Right lobe of liver (tissue), 6 donors: ENCODE measurements around the gene MACF1. TPM values are rescaled to one million over a fixed set of nuclear protein-coding genes. Genes with fewer than 3 reads are reported as not detected.
A peak's percentile ranks its signal among the peaks of the same experiment; 100 is the strongest.

Experiments used
- ATAC-seq, 4 donors: fragments of 200-7000 bp; cut with Tn5 transposase; one replicate each; pipeline ENCODE4 v1.9.1; 2020; ENCODE audit warnings: mild to moderate bottlenecking in 4 of 4, moderate library complexity in 4 of 4
- DNase-seq, 3 donors: peaks; one replicate each; pipeline ENCODE4 v3.0.0-alpha.2; 2020
- H3K27ac ChIP-seq, 3 donors: fragments of 200-600 bp; one replicate each; pipeline ENCODE4 v1.8.0; 2022
- H3K27me3 ChIP-seq, 2 donors: fragments of 200-600 bp; one replicate each; pipeline ENCODE4 v1.8.0; 2022
- H3K36me3 ChIP-seq, 4 donors: fragments of 200-600 bp; sonication (generic) in 1 of 4; one replicate each; pipeline versions ENCODE4 v1.5.1 to v1.8.0; 2017 to 2022; ENCODE audit warnings: control low read depth in 1 of 4
- H3K4me1 ChIP-seq, 4 donors: fragments of 200-600 bp; sonication (generic) in 1 of 4; one replicate each; pipeline versions ENCODE4 v1.5.1 to v1.8.0; 2017 to 2022; ENCODE audit warnings: control low read depth in 1 of 4
- H3K4me3 ChIP-seq, 3 donors: fragments of 200-600 bp; one replicate each; pipeline ENCODE4 v1.8.0; 2022
- H3K9me3 ChIP-seq, 4 donors: fragments of 200-600 bp; sonication (generic) in 1 of 4; one replicate each; pipeline versions ENCODE4 v1.5.1 to v1.8.0; 2017 to 2022; ENCODE audit warnings: control low read depth in 1 of 4
- POLR2A ChIP-seq: fragments of 450-650 bp; IDR thresholded peaks from one replicate; pipeline ENCODE4 v1.6.1; 2017; ENCODE audit warnings: antibody characterized with exemption, mild to moderate bottlenecking
- WGBS: methylation state at CpG from one replicate; pipeline ENCODE4 v1.1.6; 2018; ENCODE audit warnings: low coverage, low lambda C conversion rate; ENCODE audit not compliant: insufficient coverage; ENCODE audit errors: missing lambda C conversion rate; 5-methylcytosine and 5-hydroxymethylcytosine counted together
- intact Hi-C, 2 donors: fragments of 100-400 bp; cut with DNase I; formaldehyde crosslinking; loops; one replicate each; pipeline versions ENCODE4 v1.11.2 to v1.14.1; 2022
- total RNA-seq, 6 experiments: library from RNA; depleted of rRNA in 2 of 6; stranded (reverse); fragments of >200 nt in 2 of 6; fragmentation: NEBNext Ultra II Directional in 3 of 6; extraction: Animal tissue kit (Norgen Biotek cat#: 25700) in 3 of 6; gene quantifications; one replicate each; pipeline versions ENCODE4 v1.1.0 to v1.2.4, GENCODE V29; 2016 to 2023
- TF ChIP-seq, protein P1 (sequence below), 4 donors: fragments of 200-600 bp in 3 of 4; fragments of 450-650 bp in 1 of 4; IDR thresholded peaks; one replicate each; pipeline versions ENCODE4 v1.5.1 to v1.8.0; 2016 to 2022; ENCODE audit warnings: antibody characterized with exemption in 4 of 4, mild to moderate bottlenecking in 2 of 4
- donor health status: DM: no; HTN: yes; CAD: no.
- donor health status: DM: no; HTN: no; CAD: no.
- donor health status: DM: no; HTN: no; CAD: no.
- donor health status: DM: no; HTN: yes; CAD: no.
- donor health status: DM: no; HTN: yes; CAD: no.

The MACF1 gene
- total RNA-seq, 6 experiments from 2014 or later = 78.4 to 141 (median 100) TPM

DNA sequence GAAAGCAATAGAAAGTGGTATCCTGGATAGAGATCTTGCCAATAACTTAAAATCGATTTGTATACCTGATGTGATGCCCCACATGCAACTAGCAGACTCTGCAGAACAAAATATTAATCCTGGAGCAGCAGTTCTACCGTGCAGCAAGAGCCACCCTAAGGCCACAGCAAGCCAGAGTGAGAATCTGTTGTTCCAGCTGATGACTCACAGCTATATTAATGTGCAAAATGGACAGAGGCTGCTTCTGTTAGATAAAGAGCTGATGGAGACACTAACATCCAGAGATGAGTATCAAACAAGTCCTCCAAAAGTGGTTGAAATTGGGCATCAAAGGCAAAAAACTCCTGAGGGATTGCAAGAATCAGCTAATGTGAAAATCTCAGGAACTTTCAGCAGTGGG is 127.8 kb downstream of the MACF1 start:
- Histone ChIP-seq H3K27me3 (no peaks in the 10 kb centered on the region), H3K4me1 (peaks cover 0 to 20% (median 6%) of the 10 kb centered on the region in 4 donors), H3K27ac (no peak overlapping the region), H3K4me3 (no peak overlapping the region), H3K36me3 (peaks cover 4 to 33% (median 8%) of the 10 kb centered on the region in 4 donors), H3K9me3 (no peaks in the 10 kb centered on the region)
- WGBS = 40% methylated on average over 1 of the region's 2 CpGs
- TF ChIP-seq POLR2A = no peak
- TF ChIP-seq, protein P1, sequence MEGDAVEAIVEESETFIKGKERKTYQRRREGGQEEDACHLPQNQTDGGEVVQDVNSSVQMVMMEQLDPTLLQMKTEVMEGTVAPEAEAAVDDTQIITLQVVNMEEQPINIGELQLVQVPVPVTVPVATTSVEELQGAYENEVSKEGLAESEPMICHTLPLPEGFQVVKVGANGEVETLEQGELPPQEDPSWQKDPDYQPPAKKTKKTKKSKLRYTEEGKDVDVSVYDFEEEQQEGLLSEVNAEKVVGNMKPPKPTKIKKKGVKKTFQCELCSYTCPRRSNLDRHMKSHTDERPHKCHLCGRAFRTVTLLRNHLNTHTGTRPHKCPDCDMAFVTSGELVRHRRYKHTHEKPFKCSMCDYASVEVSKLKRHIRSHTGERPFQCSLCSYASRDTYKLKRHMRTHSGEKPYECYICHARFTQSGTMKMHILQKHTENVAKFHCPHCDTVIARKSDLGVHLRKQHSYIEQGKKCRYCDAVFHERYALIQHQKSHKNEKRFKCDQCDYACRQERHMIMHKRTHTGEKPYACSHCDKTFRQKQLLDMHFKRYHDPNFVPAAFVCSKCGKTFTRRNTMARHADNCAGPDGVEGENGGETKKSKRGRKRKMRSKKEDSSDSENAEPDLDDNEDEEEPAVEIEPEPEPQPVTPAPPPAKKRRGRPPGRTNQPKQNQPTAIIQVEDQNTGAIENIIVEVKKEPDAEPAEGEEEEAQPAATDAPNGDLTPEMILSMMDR (IDR thresholded peaks at IDR 0.05) = no peak
- ATAC-seq (no peak), DNase-seq (no peak)
- intact Hi-C loops = no loop called here

DNA sequence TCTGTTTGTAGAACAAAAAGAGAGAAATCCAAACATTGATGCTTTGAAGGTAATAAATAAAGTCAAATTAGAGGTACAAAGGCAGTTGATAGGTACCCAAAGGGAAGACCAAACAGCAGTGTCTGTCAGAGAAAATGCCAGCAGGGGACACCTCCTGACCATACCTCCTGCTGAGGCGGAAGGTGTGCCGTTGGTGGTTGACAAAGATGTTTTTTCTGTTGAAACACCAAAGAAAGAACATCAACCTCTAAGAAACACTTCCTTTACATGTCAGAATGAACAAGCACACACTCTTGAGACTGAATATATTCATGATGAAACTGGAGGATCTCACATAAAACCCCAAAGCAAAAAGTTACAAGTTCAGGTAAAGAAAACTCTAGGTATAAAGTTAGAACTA is 128.3 kb downstream of the MACF1 start:
- Histone ChIP-seq H3K27me3 (no peaks in the 10 kb centered on the region), H3K4me1 (peaks cover 0 to 20% (median 6%) of the 10 kb centered on the region in 4 donors), H3K36me3 (peaks cover under 1 to 30% (median 6%) of the 10 kb centered on the region in 4 donors), H3K27ac (no peak overlapping the region), H3K4me3 (no peak overlapping the region), H3K9me3 (no peaks in the 10 kb centered on the region)
- no peak for DNase-seq
- no peak for TF ChIP-seq POLR2A
- TF ChIP-seq, protein P1 (IDR thresholded peaks at IDR 0.05) = no peak
- WGBS = 75% methylated on average over 2 of the region's 2 CpGs
- ATAC-seq = no peak
- intact Hi-C loops = no loop called here

DNA sequence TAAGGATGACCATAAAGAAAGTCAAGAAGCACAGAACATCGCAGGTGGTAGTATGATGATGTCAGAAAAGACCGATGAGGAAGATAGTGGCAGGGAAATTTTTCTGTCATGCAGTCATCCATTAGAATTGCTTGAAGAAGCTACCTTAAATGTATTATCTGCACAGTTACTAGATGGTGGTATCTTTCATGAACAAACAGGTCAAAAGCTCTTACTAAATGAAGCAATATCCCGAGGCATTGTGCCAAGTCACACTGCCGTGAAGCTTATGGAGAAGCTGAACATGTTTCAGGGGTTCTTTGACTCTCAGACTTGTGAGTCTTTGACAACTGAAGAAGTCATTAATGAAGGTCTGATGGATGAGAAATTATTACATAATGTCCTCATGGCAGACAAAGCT is 128.8 kb downstream of the MACF1 start:
- Histone ChIP-seq H3K4me3 (no peak overlapping the region), H3K27ac (no peak overlapping the region), H3K4me1 (peaks cover 0 to 20% (median 6%) of the 10 kb centered on the region in 4 donors), H3K27me3 (no peaks in the 10 kb centered on the region), H3K9me3 (no peaks in the 10 kb centered on the region), H3K36me3 (peaks cover 0 to 28% (median 3%) of the 10 kb centered on the region in 4 donors)
- no peak for DNase-seq
- ATAC-seq = peak; percentile 35 to 63 (median 50)
- intact Hi-C loops = no loop called here
- 54% methylated on average over 4 of the region's 4 CpGs for WGBS
- no peak for TF ChIP-seq POLR2A
- TF ChIP-seq, protein P1 (IDR thresholded peaks at IDR 0.05) = no peak

DNA sequence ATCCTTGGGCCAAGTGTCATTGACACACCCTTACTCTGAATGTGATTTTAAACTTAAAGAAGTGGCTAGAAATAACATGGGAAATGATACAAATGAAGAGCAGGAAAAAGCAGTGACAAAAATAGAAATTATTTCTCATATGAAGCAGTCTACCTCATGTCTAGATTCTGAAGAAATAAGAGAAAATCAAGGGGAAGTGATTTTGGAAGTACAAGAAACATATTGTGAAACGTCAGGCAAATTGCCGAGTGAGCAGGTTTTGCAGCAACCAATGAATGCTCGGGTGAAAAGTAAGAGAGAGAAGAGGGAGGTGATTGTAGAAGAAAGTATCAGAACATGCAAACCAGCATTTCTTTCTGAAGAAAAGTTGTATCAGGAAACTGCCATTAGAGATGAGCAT is 130.7 kb downstream of the MACF1 start:
- intact Hi-C loops = no loop called here
- H3K36me3 ChIP-seq = peaks cover 0 to 35% (median 5%) of the 10 kb centered on the region in 4 donors
- H3K27ac ChIP-seq = no peak overlapping the region
- H3K9me3 ChIP-seq = no peaks in the 10 kb centered on the region
- DNase-seq = no peak
- 31% methylated on average over 3 of the region's 3 CpGs for WGBS
- peaks cover 0 to 20% (median 6%) of the 10 kb centered on the region in 4 donors for H3K4me1 ChIP-seq
- H3K27me3 ChIP-seq = no peaks in the 10 kb centered on the region
- no peak overlapping the region for H3K4me3 ChIP-seq
- ATAC-seq = peak in 1 of 4 donors; percentile 23
- TF ChIP-seq, protein P1 (IDR thresholded peaks at IDR 0.05) = no peak

DNA sequence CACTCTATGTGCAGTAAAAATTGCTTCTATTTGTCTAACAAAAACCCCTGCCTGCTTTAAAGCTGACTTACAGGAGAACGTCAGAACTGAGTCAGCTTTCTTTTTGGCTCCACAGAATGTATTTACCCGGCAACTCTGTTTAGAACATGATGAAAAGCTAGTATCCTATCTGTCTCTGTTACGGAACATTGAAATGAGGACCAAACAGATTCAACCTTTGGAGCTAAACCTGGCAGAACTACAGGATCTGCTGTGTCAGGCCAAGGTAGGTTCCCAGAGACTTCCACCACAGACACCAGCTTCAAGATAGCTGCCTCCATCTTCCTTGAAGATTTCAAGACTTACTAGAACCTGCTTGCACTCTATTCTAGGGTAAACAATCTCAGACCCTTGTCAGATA is 132.6 kb downstream of the MACF1 start:
- WGBS = 30% methylated on average over 3 of the region's 3 CpGs
- Histone ChIP-seq H3K27me3 (no peaks in the 10 kb centered on the region), H3K36me3 (peaks cover 0 to 41% (median 16%) of the 10 kb centered on the region in 4 donors), H3K4me3 (no peak overlapping the region), H3K4me1 (peaks cover 0 to 20% (median 6%) of the 10 kb centered on the region in 4 donors), H3K9me3 (no peaks in the 10 kb centered on the region), H3K27ac (peak overlapping the region in 2 of 3 donors; percentile 31 to 32)
- TF ChIP-seq, protein P1 (IDR thresholded peaks at IDR 0.05) = no peak
- no peak for TF ChIP-seq POLR2A
- DNase-seq = peak in 1 of 3 donors; percentile 55
- peak; percentile 59 to 93 (median 79) for ATAC-seq
- intact Hi-C loops = no loop called here
